Right atrium auricular region (tissue), 2 donors: ENCODE results near the gene C13orf42. TPM values are rescaled to one million over a fixed set of nuclear protein-coding genes. Genes with fewer than 3 reads are reported as not detected.

Experiments
- DNase-seq: peaks from one replicate; pipeline ENCODE4 v3.0.0-alpha.2; 2019; ENCODE audit warnings: low spot score
- H3K27ac ChIP-seq, 2 donors: fragments of 200-600 bp; sonication (generic); 1 replicate in 1 of 2; 2 replicates in 1 of 2; pipeline ENCODE4 v1.5.1; 2016 to 2019
- H3K27me3 ChIP-seq, 2 donors: fragments of 200-600 bp; sonication (generic); one replicate each; pipeline versions ENCODE4 v1.5.1 to v1.6.0; 2017 to 2019
- H3K36me3 ChIP-seq: fragments of 200-600 bp; sonication (generic); one replicate; pipeline ENCODE4 v1.5.1; 2016
- H3K4me1 ChIP-seq, 2 donors: fragments of 200-600 bp; sonication (generic); one replicate each; pipeline versions ENCODE4 v1.5.1 to v1.6.0; 2017 to 2019
- H3K4me3 ChIP-seq, 2 donors: fragments of 200-600 bp; sonication (generic); 1 replicate in 1 of 2; 2 replicates in 1 of 2; pipeline ENCODE4 v1.5.1; 2017 to 2019; ENCODE audit warnings: mild to moderate bottlenecking in 1 of 2, moderate library complexity in 1 of 2
- H3K9me3 ChIP-seq, 2 donors: fragments of 200-600 bp; sonication (generic); one replicate each; pipeline ENCODE4 v1.5.1; 2019
- CTCF ChIP-seq, 2 donors: fragments of 200-600 bp; sonication (generic); IDR thresholded peaks; one replicate each; pipeline ENCODE4 v1.5.1; 2019; ENCODE audit warnings: antibody characterized with exemption in 2 of 2
- total RNA-seq, 2 donors: library from RNA; depleted of rRNA; stranded (reverse); fragments of >200 nt; gene quantifications; one replicate each; pipeline ENCODE4 v1.1.0, GENCODE V29; 2016

Gene C13orf42
- total RNA-seq, 2 donors from 2014 or later, result not detected

DNA sequence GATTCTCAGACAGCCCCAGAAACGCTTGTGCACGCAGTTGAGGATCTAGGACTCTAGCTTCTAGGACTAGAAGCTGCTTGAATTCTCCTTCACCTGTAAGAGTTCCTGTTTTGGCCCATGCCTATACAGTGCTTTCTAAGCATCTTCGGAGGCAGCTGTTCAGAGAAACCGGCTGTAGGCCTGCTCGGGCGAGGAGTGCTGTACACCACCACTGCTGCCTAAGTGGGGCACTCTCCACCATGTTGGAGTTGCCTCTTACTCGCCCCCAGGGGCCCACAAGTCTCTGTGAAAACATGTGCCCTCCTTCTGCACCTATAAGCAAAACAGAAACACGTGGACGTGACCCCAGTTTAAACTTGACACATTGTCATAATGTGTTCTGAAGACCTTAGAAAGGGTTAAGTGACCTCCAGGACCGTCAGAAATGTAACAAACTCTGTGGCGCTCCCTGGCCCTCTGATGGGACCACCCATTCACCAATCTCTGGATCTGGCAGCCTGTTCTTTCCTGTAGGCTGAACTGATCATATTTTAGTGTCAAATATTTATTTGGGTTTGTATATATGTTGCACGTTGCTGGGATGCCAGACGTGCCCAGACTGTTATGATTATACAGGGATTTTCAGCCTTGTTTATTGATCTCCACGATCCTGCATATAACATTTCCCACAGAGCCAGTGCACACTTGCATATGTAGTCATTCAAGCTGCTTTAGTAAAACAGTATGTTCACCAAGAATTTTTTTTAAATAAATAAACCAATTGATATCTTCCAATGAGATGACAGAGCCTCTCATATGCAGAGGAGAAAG is 60.8 kb downstream of the C13orf42 start:
- H3K36me3 ChIP-seq, result no peaks in the 10 kb centered on the region
- TF ChIP-seq CTCF (IDR thresholded peaks at IDR 0.05), result no peak
- no peaks in the 10 kb centered on the region for H3K4me1 ChIP-seq
- no peaks in the 10 kb centered on the region for H3K9me3 ChIP-seq
- H3K4me3 ChIP-seq, result no peak overlapping the region
- no peak overlapping the region for H3K27ac ChIP-seq
- no peaks in the 10 kb centered on the region for H3K27me3 ChIP-seq
- DNase-seq, result no peak

DNA sequence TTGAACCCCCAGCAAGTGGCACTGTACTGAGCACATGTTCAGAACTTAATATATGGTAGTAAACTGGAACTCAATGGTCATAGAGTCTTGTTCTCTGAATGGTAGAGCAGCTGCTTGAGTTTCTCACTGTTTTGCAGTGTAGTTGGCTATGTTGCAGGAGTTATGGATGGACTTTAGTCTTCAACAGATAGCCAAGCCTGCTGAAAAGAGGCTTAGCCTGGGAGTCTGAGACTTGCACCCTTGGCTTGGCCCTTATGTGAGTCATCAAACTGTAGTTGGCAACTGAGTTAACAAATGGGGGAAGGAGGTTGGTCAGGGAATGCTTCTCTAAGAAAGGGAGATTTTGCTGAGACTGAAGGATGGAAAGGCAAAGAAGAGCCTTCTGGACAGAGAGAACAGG is 62.5 kb downstream of the C13orf42 start:
- Histone ChIP-seq H3K4me3 (no peak overlapping the region), H3K4me1 (no peaks in the 10 kb centered on the region), H3K36me3 (no peaks in the 10 kb centered on the region), H3K9me3 (no peaks in the 10 kb centered on the region), H3K27me3 (no peaks in the 10 kb centered on the region), H3K27ac (no peak overlapping the region)
- TF ChIP-seq CTCF (IDR thresholded peaks at IDR 0.05), result no peak
- DNase-seq, result no peak

GRCh38 chr13:51048166-51048461 is 63.0 kb downstream of the C13orf42 start:
- no peak for TF ChIP-seq CTCF (IDR thresholded peaks at IDR 0.05)
- Histone ChIP-seq H3K36me3 (no peaks in the 10 kb centered on the region), H3K4me3 (no peak overlapping the region), H3K9me3 (no peaks in the 10 kb centered on the region), H3K27ac (no peak overlapping the region), H3K4me1 (no peaks in the 10 kb centered on the region), H3K27me3 (no peaks in the 10 kb centered on the region)
- DNase-seq, result no peak

DNA sequence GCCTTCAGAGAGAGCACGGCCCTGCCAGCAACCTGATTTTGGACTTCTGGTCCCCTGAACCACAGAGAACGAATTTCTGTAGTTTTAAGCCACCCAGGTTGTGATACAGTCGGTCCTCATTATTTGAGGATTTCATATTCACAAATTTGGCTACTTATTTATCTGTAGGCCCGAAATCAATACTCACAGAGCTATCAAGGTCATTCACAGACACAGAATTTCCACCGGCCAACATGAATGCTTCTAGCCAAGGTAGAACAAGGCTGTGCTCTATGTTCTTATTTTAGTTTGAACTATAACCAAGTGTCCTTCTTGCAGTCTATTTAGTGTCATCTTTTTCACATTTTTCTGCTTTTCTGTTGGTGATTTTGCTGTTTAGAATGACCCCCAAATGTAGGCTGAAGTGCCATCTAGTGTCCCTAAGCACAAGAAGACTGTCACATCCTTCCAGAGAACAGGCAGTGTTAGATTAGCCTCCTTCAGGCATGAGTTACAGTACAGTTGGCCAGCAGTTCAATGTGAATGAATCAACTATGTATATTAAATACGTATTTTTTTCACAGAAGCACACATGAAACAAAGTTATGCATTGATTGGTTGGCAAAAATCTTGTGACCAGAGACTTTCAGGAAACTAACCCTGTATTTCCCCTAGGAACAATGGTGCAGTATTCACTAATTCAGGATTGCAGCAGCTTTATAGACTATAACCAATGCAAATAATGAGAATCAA is 63.5 kb downstream of the C13orf42 start:
- H3K27ac ChIP-seq, result no peak overlapping the region
- no peak for TF ChIP-seq CTCF (IDR thresholded peaks at IDR 0.05)
- no peak for DNase-seq
- no peaks in the 10 kb centered on the region for H3K9me3 ChIP-seq
- H3K36me3 ChIP-seq, result no peaks in the 10 kb centered on the region
- H3K27me3 ChIP-seq, result no peaks in the 10 kb centered on the region
- H3K4me1 ChIP-seq, result no peaks in the 10 kb centered on the region
- H3K4me3 ChIP-seq, result no peak overlapping the region

GRCh38 chr13:51045451-51045850 is 65.6 kb downstream of the C13orf42 start:
- Histone ChIP-seq H3K27me3 (no peaks in the 10 kb centered on the region), H3K27ac (no peak overlapping the region), H3K36me3 (no peaks in the 10 kb centered on the region), H3K4me3 (no peak overlapping the region), H3K4me1 (no peaks in the 10 kb centered on the region), H3K9me3 (no peaks in the 10 kb centered on the region)
- TF ChIP-seq CTCF (IDR thresholded peaks at IDR 0.05), result no peak
- no peak for DNase-seq
